Measurements from ENCODE around the gene ICAM1.

The ICAM1 gene

GRCh38 chr19:10290876-10291553, 20.1 kb downstream of the ICAM1 start:
- H3K27ac Mint-ChIP-seq, result peak overlapping the region; percentile 89
- DNase-seq (peak; percentile 37), ATAC-seq (replicated peaks) (peak; percentile 7 to 8)
- peaks cover 11 to 20% of the 10 kb centered on the region in 2 donors for H3K36me3 Mint-ChIP-seq
- peak overlapping the region; percentile 71 to 84 for H3K4me3 Mint-ChIP-seq
- peaks cover 0 to 4% of the 10 kb centered on the region in 2 donors for H3K9me3 Mint-ChIP-seq
- peaks cover 63 to 83% of the 10 kb centered on the region in 2 donors for H3K27me3 Mint-ChIP-seq
- peaks cover 58 to 94% of the 10 kb centered on the region in 2 donors for H3K4me1 Mint-ChIP-seq

DNA sequence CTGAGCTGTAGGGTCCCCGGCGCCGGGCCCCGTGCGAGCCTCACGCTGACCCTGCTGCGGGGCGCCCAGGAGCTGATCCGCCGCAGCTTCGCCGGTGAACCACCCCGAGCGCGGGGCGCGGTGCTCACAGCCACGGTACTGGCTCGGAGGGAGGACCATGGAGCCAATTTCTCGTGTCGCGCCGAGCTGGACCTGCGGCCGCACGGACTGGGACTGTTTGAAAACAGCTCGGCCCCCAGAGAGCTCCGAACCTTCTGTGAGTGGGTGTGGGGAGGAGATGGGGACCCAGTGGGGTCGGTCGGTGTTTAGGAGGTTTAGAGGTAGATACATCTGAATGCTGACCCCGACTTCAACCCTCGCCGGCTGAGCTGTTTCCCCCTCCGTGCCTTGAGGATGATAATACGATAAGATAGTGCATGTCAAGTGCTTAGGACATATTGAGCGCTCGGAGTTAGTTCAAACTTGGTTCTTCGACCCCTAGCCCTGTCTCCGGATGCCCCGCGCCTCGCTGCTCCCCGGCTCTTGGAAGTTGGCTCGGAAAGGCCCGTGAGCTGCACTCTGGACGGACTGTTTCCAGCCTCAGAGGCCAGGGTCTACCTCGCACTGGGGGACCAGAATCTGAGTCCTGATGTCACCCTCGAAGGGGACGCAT, 20.8 kb downstream of the ICAM1 start:
- Mint-ChIP-seq H3K9me3 (peaks cover 0 to 4% of the 10 kb centered on the region in 2 donors), H3K36me3 (peaks cover 7 to 14% of the 10 kb centered on the region in 2 donors), H3K27ac (peak overlapping the region; percentile 89), H3K4me3 (peak overlapping the region; percentile 71 to 84), H3K4me1 (peaks cover 51 to 87% of the 10 kb centered on the region in 2 donors), H3K27me3 (peaks cover 64 to 86% of the 10 kb centered on the region in 2 donors)
- ATAC-seq (replicated peaks) (no peak), DNase-seq (no peak)

- H3K36me3 Mint-ChIP-seq, result peaks cover 7 to 14% of the 10 kb centered on the region in 2 donors
- H3K27me3 Mint-ChIP-seq, result peaks cover 66 to 89% of the 10 kb centered on the region in 2 donors
- H3K27ac Mint-ChIP-seq, result peak overlapping the region; percentile 89
- peak overlapping the region; percentile 71 to 84 for H3K4me3 Mint-ChIP-seq
- peaks cover 0 to 4% of the 10 kb centered on the region in 2 donors for H3K9me3 Mint-ChIP-seq
- H3K4me1 Mint-ChIP-seq, result peaks cover 46 to 81% of the 10 kb centered on the region in 2 donors
- peak; percentile 43 to 47 for ATAC-seq (replicated peaks)
- peak; percentile 53 for DNase-seq
Measured at GRCh38 chr19:10292206-10292788, 21.4 kb downstream of the ICAM1 start.

- no peak for DNase-seq
Measured at GRCh38 chr19:10292789-10293636, 22.1 kb downstream of the ICAM1 start.

GRCh38 chr19:10293637-10294367, 22.9 kb downstream of the ICAM1 start:
- H3K4me3 Mint-ChIP-seq, result no peak overlapping the region
- peaks cover 58 to 76% of the 10 kb centered on the region in 2 donors for H3K27me3 Mint-ChIP-seq
- peaks cover 36 to 66% of the 10 kb centered on the region in 2 donors for H3K4me1 Mint-ChIP-seq
- peaks cover 0 to 4% of the 10 kb centered on the region in 2 donors for H3K9me3 Mint-ChIP-seq
- H3K36me3 Mint-ChIP-seq, result peaks cover 5 to 14% of the 10 kb centered on the region in 2 donors
- DNase-seq (no peak), ATAC-seq (replicated peaks) (no peak)
- H3K27ac Mint-ChIP-seq, result peak overlapping the region; percentile 68

More at GRCh38 chr19:10292789-10293636, 22.1 kb downstream of the ICAM1 start:
- no peak for ATAC-seq (replicated peaks)
- peak overlapping the region; percentile 71 to 84 for H3K4me3 Mint-ChIP-seq
- peaks cover 40 to 74% of the 10 kb centered on the region in 2 donors for H3K4me1 Mint-ChIP-seq
- peaks cover 63 to 84% of the 10 kb centered on the region in 2 donors for H3K27me3 Mint-ChIP-seq
- H3K36me3 Mint-ChIP-seq, result peaks cover 5 to 14% of the 10 kb centered on the region in 2 donors
- H3K27ac Mint-ChIP-seq, result peak overlapping the region; percentile 68
- peaks cover 0 to 4% of the 10 kb centered on the region in 2 donors for H3K9me3 Mint-ChIP-seq

DNA sequence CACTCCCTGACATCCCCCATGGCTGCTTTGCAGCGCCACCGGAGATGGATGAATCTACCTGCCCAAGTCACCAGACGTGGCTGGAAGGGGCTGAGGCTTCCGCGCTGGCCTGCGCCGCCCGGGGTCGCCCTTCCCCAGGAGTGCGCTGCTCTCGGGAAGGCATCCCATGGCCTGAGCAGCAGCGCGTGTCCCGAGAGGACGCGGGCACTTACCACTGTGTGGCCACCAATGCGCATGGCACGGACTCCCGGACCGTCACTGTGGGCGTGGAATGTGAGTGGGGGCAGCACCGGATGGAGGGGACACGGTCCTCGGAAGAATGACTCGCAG, 23.4 kb downstream of the ICAM1 start:
- H3K9me3 Mint-ChIP-seq, result peaks cover 0 to 4% of the 10 kb centered on the region in 2 donors
- DNase-seq (no peak), ATAC-seq (replicated peaks) (no peak)
- H3K36me3 Mint-ChIP-seq, result peaks cover 5 to 14% of the 10 kb centered on the region in 2 donors
- no peak overlapping the region for H3K27ac Mint-ChIP-seq
- H3K4me3 Mint-ChIP-seq, result peak overlapping the region; percentile 46 to 58
- H3K4me1 Mint-ChIP-seq, result peaks cover 33 to 60% of the 10 kb centered on the region in 2 donors
- peaks cover 54 to 71% of the 10 kb centered on the region in 2 donors for H3K27me3 Mint-ChIP-seq

DNA sequence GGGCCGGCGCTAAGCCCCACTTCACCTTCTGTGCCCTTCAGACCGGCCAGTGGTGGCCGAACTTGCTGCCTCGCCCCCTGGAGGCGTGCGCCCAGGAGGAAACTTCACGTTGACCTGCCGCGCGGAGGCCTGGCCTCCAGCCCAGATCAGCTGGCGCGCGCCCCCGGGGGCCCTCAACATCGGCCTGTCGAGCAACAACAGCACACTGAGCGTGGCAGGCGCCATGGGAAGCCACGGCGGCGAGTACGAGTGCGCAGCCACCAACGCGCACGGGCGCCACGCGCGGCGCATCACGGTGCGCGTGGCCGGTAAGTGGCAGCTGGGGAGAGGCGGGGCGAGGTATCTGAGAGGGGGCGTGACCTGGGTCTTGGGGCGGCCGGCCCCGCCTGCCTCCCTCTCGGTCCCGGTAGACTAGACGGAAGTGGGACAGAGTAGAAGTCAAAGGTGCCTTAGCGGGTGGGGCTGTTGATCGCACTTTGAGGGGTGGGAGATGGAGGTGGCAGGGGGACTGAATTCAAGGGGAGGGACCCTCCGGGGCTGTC, 24.5 kb downstream of the ICAM1 start:
- H3K27me3 Mint-ChIP-seq, result peaks cover 55 to 62% of the 10 kb centered on the region in 2 donors

DNA sequence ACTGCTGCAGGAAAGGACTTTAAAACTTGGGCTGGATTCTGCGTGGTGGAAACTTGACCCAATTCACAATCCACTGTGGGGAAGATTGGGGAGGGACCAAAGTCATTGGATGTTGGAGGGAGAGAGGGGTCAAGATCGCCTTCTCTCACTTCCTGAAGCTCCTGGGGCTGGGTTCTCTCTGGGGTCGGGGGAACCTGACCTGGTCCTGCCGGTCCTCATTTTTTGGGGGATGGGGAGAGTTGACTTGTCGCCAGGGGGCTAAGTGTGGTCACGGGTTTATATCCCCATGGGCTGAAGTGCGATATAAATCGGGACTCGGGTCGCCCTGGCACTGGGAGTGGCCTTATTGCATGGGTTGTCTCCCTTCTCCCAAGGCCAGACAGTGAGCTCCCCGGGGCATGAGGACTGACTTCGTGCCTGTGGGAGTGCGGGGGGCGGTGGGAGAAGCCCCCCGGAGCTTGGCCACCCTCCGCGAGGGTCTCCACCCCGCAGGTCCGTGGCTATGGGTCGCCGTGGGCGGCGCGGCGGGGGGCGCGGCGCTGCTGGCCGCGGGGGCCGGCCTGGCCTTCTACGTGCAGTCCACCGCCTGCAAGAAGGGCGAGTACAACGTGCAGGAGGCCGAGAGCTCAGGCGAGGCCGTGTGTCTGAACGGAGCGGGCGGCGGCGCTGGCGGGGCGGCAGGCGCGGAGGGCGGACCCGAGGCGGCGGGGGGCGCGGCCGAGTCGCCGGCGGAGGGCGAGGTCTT, 25.1 kb downstream of the ICAM1 start:
- Mint-ChIP-seq H3K36me3 (peaks cover 5 to 14% of the 10 kb centered on the region in 2 donors), H3K27me3 (peaks cover 50 to 56% of the 10 kb centered on the region in 2 donors), H3K4me3 (peak overlapping the region; percentile 79 to 85), H3K27ac (peak overlapping the region; percentile 92), H3K9me3 (peaks cover 0 to 4% of the 10 kb centered on the region in 2 donors), H3K4me1 (peaks cover 29 to 44% of the 10 kb centered on the region in 2 donors)
- DNase-seq, result no peak
- ATAC-seq (replicated peaks), result no peak

More for the DNA sequence above, 24.5 kb downstream of the ICAM1 start:
- ATAC-seq (replicated peaks) (peak; percentile 64 to 69), DNase-seq (peak; percentile 53)
- peaks cover 5 to 14% of the 10 kb centered on the region in 2 donors for H3K36me3 Mint-ChIP-seq
- peak overlapping the region; percentile 92 for H3K27ac Mint-ChIP-seq
- peak overlapping the region; percentile 79 to 85 for H3K4me3 Mint-ChIP-seq
- H3K4me1 Mint-ChIP-seq, result peaks cover 35 to 50% of the 10 kb centered on the region in 2 donors
- peaks cover 0 to 4% of the 10 kb centered on the region in 2 donors for H3K9me3 Mint-ChIP-seq

GRCh38 chr19:10299545-10300458, 28.9 kb downstream of the ICAM1 start:
- DNase-seq (no peak), ATAC-seq (replicated peaks) (no peak)
- Mint-ChIP-seq H3K27me3 (peaks cover 22 to 34% of the 10 kb centered on the region in 2 donors), H3K9me3 (no peaks in the 10 kb centered on the region), H3K4me3 (no peak overlapping the region), H3K4me1 (peaks cover 17 to 27% of the 10 kb centered on the region in 2 donors), H3K36me3 (peaks cover 11 to 14% of the 10 kb centered on the region in 2 donors), H3K27ac (no peak overlapping the region)

DNA sequence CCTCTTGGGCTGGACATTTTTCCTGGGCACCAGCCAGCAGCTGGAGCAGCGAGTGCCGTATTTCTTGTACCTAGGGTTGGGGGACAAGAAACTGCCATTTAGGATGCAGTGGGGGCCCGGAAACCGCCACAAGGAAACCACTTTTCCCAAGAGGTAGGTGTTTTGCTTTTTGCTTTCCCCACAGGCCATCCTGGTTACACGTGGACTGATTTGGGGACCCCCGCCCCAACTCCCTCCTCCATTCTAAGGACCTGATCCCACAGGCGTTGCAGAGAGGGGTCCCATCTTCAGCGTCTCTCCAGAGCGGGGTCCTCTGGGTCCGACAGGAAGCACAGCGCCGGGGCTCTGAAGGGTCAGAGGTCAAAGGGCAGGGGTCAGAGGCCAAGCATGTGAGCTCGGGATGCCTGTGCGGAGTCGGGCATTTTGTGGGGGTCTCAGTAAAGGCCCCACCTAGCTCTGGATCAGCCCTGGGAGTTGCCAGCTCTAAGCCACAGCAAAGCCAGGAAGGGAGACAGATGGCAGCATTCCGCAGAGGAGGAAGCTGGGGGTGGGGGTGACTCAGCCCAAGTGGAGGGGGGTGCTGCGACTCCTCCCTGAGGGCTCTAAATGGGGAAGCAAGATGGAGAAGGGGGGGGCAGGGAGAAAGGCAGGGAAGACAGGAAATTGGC, 34.4 kb downstream of the ICAM1 start:
- DNase-seq (no peak), ATAC-seq (replicated peaks) (no peak)
- Mint-ChIP-seq H3K9me3 (no peaks in the 10 kb centered on the region), H3K4me1 (peaks cover 12 to 27% of the 10 kb centered on the region in 2 donors), H3K36me3 (peaks cover 25 to 26% of the 10 kb centered on the region in 2 donors), H3K4me3 (peak overlapping the region in 1 of 2 donors; percentile 12), H3K27ac (no peak overlapping the region), H3K27me3 (peaks cover 0 to 16% of the 10 kb centered on the region in 2 donors)

DNA sequence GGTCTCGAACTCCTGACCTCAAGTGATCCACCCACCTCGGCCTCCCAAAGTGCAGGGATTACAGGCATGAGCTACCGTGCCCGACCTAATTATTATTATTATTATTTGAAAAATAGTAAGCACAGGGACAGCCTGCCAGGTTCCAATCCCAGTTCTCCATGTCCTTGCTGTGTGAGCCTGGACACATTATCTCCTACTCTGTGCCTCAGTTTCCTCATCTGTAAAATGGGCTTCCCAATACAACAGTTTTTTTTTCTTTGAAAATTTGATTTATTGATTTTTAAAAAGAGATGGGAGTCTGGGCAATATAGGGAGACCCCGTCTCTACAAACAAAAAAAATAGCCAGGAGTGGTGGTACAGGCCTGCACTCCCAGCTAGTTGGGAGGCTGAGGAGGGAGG, 35.4 kb downstream of the ICAM1 start:
- Mint-ChIP-seq H3K4me1 (peaks cover 12 to 27% of the 10 kb centered on the region in 2 donors), H3K36me3 (peaks cover 28 to 31% of the 10 kb centered on the region in 2 donors), H3K9me3 (no peaks in the 10 kb centered on the region), H3K27ac (no peak overlapping the region), H3K4me3 (no peak overlapping the region), H3K27me3 (peaks cover 0 to 13% of the 10 kb centered on the region in 2 donors)
- ATAC-seq (replicated peaks) (no peak), DNase-seq (no peak)

Measured in stimulated activated naive B cell treated with anti-CD40 and anti-IgM and Interleukin-4, amounts not matched to agents 10 μg/mL and 1 μg/mL and 100 μg/mL, for 72 hours (primary cell).